NCI-H2171 treated with DMSO at 0.1 percent for 48 hours (cell line): ENCODE data around the gene PGM5.
"Not testable (repeated sequence)": the region's sequence is repeated elsewhere in the genome, so short reads cannot be mapped to it uniquely, and the experiment has no call there.

Experiments used
- DNase-seq: peaks from one replicate; lab custom pipeline; 2025; lab: John Stamatoyannopoulos, UW

Gene PGM5

GRCh38 chr9:68356380-68357118 is at the start of gene PGM5:
Gene PGM5, plus strand, starts transcription at chr9:68356611. Its CDS starts 517 bp downstream, at chr9:68357128.
- DNase-seq = not testable (repeated sequence)

- not testable (repeated sequence) for DNase-seq
Observed at GRCh38 chr9:68307127-68307526, 49.3 kb upstream of the PGM5 start.

GRCh38 chr9:68307654-68308053 is 48.8 kb upstream of the PGM5 start:
- DNase-seq = not testable (repeated sequence)

- not testable (repeated sequence) for DNase-seq
Observed at GRCh38 chr9:68311208-68311607, 45.2 kb upstream of the PGM5 start.

GRCh38 chr9:68318209-68318608 is 38.2 kb upstream of the PGM5 start:
- DNase-seq = not testable (repeated sequence)

- DNase-seq = not testable (repeated sequence)
Observed at GRCh38 chr9:68323749-68324148, 32.7 kb upstream of the PGM5 start.

- not testable (repeated sequence) for DNase-seq
Observed at GRCh38 chr9:68324518-68324917, 31.9 kb upstream of the PGM5 start.

- not testable (repeated sequence) for DNase-seq
Observed at GRCh38 chr9:68329106-68329505, 27.3 kb upstream of the PGM5 start.

GRCh38 chr9:68330531-68331173 is 25.8 kb upstream of the PGM5 start:
- not testable (repeated sequence) for DNase-seq

GRCh38 chr9:68332122-68332521 is 24.3 kb upstream of the PGM5 start:
- not testable (repeated sequence) for DNase-seq

- not testable (repeated sequence) for DNase-seq
Observed at GRCh38 chr9:68335935-68336334, 20.5 kb upstream of the PGM5 start.

GRCh38 chr9:68336639-68337339 is 19.6 kb upstream of the PGM5 start:
- DNase-seq = not testable (repeated sequence)

GRCh38 chr9:68338000-68338399 is 18.4 kb upstream of the PGM5 start:
- not testable (repeated sequence) for DNase-seq

GRCh38 chr9:68342265-68343025 is 14.0 kb upstream of the PGM5 start:
- DNase-seq = not testable (repeated sequence)

GRCh38 chr9:68343242-68343641 is 13.2 kb upstream of the PGM5 start:
- DNase-seq = not testable (repeated sequence)

- not testable (repeated sequence) for DNase-seq
Observed at GRCh38 chr9:68343992-68344391, 12.4 kb upstream of the PGM5 start.

- DNase-seq = not testable (repeated sequence)
Observed at GRCh38 chr9:68351689-68352088, 4.7 kb upstream of the PGM5 start.

- not testable (repeated sequence) for DNase-seq
Observed at GRCh38 chr9:68355993-68356379, 425 bp upstream of the PGM5 start.

- DNase-seq = not testable (repeated sequence)
Observed at GRCh38 chr9:68357119-68357714, 806 bp downstream of the PGM5 start.

- DNase-seq = not testable (repeated sequence)
Observed at GRCh38 chr9:68366933-68367547, 10.6 kb downstream of the PGM5 start.

GRCh38 chr9:68375789-68376188 is 19.4 kb downstream of the PGM5 start:
- DNase-seq = not testable (repeated sequence)
